ENCODE data around the gene GPR82. TPM values are rescaled to one million over a fixed set of nuclear protein-coding genes. Genes with fewer than 3 reads are reported as not detected.

The GPR82 gene
- total RNA-seq, 2 experiments from 2014 or later, result not detected

- Mint-ChIP-seq H3K4me1 (peaks cover 2% of the 10 kb centered on the region), H3K4me3 (no peak overlapping the region), H3K27ac (no peak overlapping the region), H3K9me3 (no peaks in the 10 kb centered on the region), H3K27me3 (no peaks in the 10 kb centered on the region), H3K36me3 (ENCODE audit: low read depth) (peaks cover 8% of the 10 kb centered on the region)
- POLR2A ChIA-PET, result no interaction called here
- no peak for DNase-seq
- CTCF ChIA-PET, result no interaction called here
Measured at GRCh38 chrX:41779030-41779564, 55.1 kb downstream of the GPR82 start.

Other genes starting within 250 kb of the GPR82 start
- gene GPR34, start 35.2 kb upstream of the GPR82 start, total RNA-seq, result not detected
- gene CASK, start 199.4 kb downstream of the GPR82 start, total RNA-seq, result 10 to 100 TPM; 30.1 to 32.7 TPM

All from activated CD4-positive, alpha-beta memory T cell treated with anti-CD3 and anti-CD28 coated beads, Interleukin-2, amount 10 ng/mL, durations not matched to agents 7 days and 5 days (primary cell).